GM19240 (cell line): Measurements from ENCODE around the gene DHCR7.
A peak's percentile ranks its signal among the peaks of the same experiment; 100 is the strongest.

ENCODE experiments used
- DNase-seq: peaks from one replicate; pipeline ENCODE4 v3.0.0; 2011; ENCODE audit warnings: low spot score; ENCODE audit not compliant: insufficient read length

The DHCR7 gene

GRCh38 chr11:71448257-71449171 lies at the start of gene DHCR7:
DHCR7 (minus strand) TSS chr11:71448393; CDS start chr11:71444952, 3,441 bp downstream.
- peak; percentile 96 for DNase-seq

- no peak for DNase-seq
These were observed 48.2 kb upstream of the DHCR7 start for GRCh38 chr11:71496421-71496820.

GRCh38 chr11:71495286-71496230 lies 47.4 kb upstream of the DHCR7 start:
- no peak for DNase-seq

GRCh38 chr11:71491940-71492339 lies 43.7 kb upstream of the DHCR7 start:
- no peak for DNase-seq

GRCh38 chr11:71491531-71491930 lies 43.3 kb upstream of the DHCR7 start:
- no peak for DNase-seq

GRCh38 chr11:71490731-71491390 lies 42.7 kb upstream of the DHCR7 start:
- no peak for DNase-seq

GRCh38 chr11:71490044-71490730 lies 42.0 kb upstream of the DHCR7 start:
- DNase-seq: no peak

GRCh38 chr11:71489311-71490043 lies 41.3 kb upstream of the DHCR7 start:
- DNase-seq: peak; percentile 35

GRCh38 chr11:71488681-71489270 lies 40.6 kb upstream of the DHCR7 start:
- DNase-seq: no peak

GRCh38 chr11:71486320-71486719 lies 38.1 kb upstream of the DHCR7 start:
- DNase-seq: no peak

- DNase-seq: no peak
These were observed 37.3 kb upstream of the DHCR7 start for GRCh38 chr11:71485466-71485865.

- no peak for DNase-seq
These were observed 36.8 kb upstream of the DHCR7 start for GRCh38 chr11:71485063-71485399.

- no peak for DNase-seq
These were observed 36.3 kb upstream of the DHCR7 start for GRCh38 chr11:71484248-71485062.

GRCh38 chr11:71483692-71484091 lies 35.5 kb upstream of the DHCR7 start:
- no peak for DNase-seq

- DNase-seq: no peak
These were observed 34.7 kb upstream of the DHCR7 start for GRCh38 chr11:71482746-71483364.

GRCh38 chr11:71482216-71482615 lies 34.0 kb upstream of the DHCR7 start:
- no peak for DNase-seq

GRCh38 chr11:71481101-71481960 lies 33.1 kb upstream of the DHCR7 start:
- no peak for DNase-seq

- DNase-seq: no peak
These were observed 30.3 kb upstream of the DHCR7 start for GRCh38 chr11:71478528-71478840.
